Stimulated activated CD8-positive, alpha-beta memory T cell treated with anti-CD3 and anti-CD28 coated beads, Interleukin-12 subunit alpha, Interleukin-12 subunit beta, amount 100 ng/mL, for 1 hour (primary cell): ENCODE measurements around the gene JPH2.

Experiments used
- DNase-seq: peaks from one replicate; pipeline ENCODE4 v3.0.0-alpha.2; 2020; ENCODE audit warnings: low read depth

The JPH2 gene

DNA sequence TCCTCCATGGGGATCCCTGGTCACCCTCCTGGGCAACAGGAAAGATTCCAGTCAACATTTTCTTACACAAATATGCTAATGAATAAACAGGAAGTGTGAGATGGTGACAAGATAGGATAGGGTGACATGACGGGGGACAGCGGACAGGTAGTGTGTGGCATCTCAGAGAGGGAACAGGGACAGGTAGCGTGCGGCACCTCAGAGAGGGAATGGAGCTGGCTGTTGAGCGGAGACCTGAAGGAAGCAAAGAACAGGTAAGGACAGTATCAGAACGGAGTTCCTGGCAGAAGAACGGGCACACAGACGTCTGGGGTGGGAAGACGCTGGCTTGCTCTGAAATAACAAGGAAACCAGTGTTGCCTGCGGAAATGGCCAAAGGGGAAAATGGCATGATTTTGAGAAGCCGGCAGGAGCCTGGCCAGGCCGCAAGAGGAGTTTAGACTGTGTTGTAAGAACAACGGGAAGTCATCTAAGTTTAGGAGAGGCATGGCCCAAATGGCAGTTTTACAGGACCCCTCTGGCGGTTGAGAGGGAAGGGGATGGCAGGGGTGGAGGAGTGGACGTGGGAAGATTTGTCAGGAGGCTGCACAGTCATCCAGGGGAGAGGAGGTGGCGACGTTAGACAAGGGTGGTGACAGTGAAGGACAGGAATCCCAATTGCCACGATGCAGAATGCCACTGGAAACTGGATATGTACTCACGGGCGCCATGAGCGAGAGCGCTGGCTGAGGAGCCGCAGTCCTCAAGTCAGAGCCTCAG, 111.6 kb downstream of the JPH2 start:
- DNase-seq: no peak

DNA sequence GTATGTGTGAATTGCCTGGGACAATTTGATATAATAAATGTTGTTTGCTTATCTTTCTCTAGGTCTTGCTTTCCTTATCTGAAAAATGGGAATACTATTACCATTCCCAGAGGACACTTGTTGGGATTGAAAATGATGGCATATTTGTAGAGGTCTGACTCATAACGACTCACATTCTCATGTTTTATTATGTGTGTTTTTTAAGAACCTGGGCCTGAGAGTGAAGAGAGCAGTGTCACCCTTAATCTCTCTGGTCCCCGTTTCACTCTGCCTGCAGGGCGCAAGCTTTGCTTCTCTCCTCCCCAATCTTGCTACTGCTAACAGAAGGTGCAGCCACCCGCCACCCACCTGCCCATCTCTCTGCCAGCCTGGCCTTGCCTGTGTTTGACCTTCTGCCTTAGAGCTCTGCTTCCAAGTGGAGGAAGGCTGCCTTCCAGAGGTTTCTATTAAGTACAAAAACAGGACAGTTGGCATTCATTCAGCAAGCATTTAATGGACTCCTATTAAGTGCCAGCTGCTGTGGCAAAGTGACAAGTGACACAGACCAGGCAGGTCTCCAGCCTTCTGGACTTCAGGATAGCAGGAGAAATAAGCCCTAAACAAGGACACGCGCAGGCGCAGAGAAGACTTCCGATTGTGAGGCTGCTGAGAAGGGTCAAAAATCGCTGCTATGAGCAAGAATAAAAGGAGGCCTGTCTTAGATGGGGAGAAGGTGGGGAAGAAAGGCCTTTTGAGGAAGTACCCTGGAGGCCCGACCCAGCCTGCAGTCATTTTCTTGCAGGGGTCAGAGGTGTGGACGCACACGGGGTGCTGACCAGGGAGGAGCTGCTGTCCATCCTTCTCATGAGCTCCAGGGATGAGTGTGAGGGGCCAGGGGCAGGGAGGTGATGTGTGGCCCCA, 112.5 kb downstream of the JPH2 start:
- DNase-seq: no peak

DNA sequence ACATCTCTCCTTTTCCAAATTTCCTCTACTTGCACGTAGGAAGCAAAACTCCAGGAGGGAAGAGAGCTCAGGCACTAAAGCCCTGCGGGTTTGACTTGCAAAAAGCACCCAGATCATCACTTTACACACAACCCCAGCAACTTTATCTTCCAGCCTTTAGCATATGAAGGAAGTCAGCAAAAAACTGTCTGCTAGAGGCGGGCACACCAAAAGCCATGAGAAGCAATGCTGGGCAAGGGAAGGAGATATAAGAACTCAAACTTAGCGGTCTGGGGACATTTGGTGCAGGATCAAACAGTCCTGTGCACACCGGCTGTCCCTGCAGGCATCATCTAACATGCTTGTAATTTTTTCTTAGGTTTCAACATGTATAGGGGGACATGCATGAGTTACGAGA, 113.3 kb downstream of the JPH2 start:
- DNase-seq: no peak

DNA sequence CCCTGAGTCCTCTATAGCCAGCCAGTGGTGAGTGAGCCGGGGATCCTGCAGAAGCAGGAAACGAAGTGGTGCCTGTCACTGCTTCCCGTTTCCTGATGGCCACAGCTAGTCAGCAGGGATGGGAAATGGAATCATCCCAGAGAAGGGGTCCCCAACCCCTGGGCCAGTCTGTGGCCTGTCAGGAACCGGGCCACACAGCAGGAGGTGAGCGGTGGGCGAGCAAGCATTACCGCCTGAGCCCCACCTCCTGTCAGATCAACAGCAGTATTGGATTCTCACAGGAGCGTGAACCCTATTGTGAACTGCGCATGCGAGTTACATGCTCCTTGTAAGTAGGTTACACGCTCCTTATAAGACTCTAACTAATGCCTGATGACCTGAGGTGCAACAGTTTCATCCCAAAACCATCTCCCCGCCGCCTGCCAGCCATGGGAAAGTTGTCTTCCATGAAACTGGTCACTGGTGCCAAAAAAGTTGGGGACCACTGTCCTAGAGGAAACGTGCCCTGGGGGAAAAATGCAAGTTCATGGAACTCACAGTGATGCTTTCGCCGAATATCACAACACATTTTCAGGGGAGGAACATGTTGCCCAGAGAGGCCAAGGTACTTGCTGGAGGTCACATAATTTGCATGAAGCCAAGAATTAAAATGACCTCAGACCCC, 113.8 kb downstream of the JPH2 start:
- no peak for DNase-seq

DNA sequence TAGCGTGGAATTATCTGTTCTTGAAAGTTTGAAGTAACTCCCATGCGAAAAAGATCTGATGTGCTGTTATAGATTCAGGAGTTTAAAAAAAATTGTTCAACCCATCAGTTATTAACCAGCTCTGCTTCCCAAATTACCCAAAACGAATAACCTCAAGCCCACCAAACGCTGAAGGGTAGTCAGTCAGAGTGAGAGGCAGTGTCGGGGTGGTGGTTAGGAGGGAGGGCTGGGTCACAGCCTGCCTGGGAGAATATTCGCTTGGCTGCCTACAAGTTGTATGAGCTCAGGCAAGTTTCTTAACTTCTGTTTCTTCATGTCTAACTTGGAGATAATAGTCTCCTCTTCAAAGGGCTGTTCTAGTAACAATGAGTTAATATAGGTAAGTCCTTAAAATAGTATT, 114.6 kb downstream of the JPH2 start:
- DNase-seq: no peak

DNA sequence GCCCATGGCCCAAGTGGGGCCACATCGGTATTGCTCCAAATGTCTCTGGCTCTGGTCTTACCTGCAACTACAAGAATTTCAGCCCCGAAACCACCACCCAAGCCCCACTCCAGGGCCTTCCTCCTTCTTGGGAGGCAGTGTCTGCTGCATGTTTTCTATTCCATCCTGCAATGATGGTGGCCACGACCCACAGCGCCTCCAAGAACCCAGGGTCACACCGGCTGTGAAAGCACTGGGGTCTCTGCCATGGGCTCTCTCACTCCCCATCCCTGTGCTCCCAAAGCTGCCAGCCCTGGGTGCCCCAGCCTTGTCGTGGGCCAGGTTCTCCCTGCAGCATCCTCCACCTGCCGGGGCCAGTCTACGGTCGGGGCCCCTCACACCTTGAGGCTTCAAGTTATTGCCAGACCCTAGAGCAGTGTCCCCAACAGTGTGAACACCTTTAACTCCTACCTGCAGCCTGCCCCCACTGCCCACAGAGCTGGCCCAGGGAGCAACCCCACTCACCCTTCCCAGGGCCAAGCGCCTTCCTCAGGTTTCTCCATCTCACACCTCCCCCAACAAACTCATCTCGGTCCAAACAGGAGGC, 115.4 kb downstream of the JPH2 start:
- no peak for DNase-seq

DNA sequence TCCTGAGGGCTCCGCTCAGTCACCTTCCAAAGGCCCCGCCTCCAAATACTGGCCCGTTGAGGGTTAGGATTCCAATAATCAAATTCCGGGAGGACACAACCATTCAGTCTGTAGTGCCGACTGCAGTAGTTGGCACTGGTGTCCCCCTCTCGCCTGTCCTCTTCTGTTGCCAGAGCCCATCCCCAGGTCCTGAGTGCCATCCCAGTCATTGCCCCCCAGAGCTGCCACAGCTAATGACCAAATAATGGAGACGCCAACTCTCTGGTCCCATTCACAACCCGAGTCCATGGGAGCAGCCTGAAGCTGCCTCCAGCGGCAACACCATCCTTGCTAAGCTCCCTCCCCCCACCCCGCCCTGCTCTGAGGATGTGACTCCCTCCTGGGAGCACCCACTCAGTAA, 115.9 kb downstream of the JPH2 start:
- DNase-seq: no peak

DNA sequence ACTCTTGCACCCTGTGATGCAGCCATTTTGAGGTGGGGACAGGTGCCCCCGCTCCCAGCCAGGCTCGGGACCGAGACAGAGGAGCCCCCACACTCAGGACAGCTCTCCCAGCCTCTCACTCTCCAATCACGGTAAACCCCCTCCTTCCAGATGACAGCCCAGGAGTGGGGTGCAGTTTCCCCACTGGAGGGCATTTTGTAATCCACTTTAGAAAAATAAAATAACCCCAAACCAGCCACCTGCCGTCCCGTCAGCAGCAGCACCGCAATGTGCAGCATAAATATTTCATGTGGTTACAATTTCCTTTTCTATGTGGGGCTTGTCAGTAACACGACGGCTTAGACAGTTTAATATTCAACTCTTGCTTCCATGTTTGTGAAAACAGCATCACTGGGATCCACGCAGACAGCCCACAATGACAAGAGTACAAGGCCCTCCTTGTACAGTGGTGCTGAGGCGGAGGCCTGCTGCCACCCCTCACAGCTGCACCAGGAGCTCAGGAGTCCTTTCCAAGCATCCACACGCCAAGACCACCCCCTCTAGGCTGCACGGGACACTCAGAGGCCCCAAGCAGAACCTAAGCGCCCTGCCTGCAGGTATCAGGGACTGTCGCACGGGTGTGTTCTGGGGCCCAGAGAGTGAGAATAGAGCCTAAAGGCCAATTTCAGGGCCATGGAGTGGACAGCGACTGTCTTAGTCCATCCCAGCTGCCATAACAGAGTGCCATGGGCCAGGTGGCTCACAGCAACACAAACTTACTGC, 116.7 kb downstream of the JPH2 start:
- no peak for DNase-seq

DNA sequence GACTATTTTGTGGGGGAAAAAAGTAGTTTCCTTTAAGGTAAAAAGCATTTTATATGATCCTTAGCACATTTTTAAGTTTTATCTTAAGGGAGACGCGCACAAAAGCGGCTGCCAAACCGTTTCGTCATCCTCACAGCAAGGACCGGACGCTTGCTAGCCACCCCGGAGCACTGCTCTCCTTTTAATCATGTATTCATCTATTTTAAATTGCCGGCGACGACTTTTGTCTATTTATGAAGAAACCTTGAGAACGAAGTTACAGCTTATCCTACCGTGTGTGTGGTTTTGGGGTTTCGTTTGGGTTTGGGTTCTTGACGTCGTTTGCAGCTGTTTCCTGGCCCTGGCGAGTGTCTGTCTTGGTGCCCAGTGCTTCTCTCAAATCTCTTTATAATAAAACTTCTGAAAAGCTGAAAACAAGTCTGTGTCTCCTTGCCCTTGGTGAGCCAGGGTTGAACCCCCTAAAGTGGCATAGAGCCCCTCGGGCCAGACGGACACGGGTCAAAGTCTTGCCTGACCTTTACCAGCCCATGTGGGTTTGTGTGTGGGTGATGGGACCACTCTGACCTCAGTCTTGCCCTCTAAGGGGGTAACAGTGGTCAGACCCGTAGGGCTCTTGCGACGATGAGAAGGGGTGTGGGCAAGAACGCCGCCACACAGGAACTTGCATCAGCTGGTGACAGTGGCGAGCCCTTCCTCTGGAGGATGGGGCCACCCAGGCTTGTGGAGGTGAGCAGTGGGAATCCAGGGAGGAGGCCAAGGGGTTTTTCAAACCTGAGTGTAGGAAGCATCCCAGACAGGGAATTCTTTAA, 117.6 kb downstream of the JPH2 start:
- peak; percentile 37 for DNase-seq

DNA sequence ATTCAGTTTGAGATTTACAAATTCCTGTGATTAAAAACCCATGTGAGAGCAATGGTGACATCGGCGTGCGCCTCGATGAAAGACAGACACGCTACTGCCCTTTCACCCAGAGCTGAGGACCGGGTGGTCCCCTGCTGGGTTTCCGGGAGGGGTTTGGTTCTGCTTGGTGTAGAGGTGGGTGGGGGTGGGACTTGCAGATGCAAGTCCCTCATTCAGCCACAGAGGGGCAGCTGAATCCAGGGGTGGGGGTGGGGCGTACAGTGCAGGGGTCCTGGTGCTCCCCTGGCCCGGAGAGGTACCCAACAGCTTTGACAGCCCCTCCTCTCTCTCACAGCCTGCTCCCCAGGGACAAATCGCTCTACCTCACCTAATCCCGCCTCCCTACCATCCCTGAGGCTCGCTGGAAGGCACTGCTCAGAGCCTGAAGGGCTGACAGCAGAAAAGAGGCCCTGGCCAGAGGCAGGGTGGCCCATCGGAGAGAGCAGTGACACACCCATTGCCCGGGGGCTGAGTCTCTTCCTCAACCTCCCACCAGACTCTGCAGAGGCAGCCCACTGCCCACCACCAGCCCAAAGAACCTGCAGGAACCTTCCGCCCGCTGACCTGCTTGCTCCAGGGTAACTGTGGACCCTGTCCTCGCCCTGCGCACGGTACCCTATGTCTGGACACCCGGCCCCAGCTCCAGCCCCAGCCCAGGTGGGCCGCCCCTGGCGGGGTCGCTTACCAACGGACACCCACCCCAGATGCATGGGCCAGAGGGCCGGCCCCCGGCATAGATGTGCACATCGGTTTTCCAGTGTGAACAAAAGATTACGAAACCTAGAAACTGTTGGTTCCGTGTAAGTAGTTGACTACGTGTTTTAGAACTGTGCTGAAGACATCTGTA, 118.4 kb downstream of the JPH2 start:
- no peak for DNase-seq

DNA sequence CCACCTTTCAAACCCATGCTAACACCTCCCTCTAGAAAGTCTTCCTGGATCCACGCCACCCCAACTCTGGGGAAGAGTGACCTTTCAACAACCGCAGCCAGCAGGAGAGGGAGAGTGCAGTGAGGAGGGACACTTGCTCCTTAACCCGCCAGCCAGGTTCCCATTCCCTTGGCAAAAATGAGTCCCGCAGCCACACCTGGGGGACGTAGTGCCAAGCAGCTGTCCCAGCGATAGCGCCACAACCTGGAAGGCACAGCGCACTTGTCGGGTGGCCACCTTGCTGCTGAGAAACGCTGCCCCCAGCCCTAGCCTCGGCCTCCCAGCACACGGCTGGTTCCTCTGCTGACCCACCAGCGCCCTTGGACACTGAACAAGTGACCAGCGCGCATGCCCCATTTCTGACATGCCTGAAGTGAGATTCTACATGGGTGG, 119.3 kb downstream of the JPH2 start:
- no peak for DNase-seq

DNA sequence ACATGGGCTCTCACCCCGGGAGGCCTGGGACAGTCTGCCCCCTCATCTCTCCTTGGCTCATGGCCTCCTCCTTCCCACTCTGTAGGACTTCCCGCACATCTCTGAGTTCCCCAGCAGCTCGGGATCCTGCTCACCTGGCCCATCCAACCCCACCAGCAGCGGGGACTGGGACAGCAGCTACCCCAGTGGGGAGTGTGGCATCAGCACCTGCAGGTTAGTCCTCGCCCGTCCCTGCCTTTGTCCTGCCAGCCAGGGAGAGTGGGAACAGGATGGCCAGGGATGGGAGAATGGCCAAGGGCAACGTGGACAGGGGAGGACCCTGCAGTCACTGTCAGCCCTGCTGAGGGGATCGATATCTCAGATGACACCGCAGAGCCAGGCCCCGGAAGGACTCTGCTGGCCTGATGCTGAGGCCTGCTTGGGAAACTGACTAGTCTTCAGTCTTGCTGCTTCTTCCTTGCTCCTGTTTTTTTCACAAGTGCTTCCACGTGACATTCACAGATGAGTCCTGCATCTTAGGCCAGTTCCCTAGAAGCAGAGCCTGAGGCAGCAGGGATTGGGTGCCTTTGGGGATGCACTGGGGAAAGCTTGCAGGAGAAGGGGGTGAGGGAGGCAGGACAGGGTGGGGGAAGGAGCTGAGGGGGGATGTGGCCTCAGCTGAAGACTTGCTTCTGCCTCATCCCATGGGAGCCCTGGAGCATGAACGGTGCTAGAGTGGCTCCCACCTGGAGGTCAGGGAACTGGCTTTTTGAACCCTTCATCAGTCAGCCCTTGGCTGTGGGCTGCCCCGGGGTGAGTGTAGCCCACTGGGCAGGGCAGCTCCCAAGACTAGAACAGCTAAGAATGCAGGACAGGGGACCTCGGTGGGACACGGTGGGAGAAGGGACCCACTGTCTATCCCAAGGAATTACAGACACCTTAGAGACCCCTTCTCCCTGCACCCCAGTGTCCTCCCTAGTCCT, 120.1 kb downstream of the JPH2 start:
- no peak for DNase-seq

DNA sequence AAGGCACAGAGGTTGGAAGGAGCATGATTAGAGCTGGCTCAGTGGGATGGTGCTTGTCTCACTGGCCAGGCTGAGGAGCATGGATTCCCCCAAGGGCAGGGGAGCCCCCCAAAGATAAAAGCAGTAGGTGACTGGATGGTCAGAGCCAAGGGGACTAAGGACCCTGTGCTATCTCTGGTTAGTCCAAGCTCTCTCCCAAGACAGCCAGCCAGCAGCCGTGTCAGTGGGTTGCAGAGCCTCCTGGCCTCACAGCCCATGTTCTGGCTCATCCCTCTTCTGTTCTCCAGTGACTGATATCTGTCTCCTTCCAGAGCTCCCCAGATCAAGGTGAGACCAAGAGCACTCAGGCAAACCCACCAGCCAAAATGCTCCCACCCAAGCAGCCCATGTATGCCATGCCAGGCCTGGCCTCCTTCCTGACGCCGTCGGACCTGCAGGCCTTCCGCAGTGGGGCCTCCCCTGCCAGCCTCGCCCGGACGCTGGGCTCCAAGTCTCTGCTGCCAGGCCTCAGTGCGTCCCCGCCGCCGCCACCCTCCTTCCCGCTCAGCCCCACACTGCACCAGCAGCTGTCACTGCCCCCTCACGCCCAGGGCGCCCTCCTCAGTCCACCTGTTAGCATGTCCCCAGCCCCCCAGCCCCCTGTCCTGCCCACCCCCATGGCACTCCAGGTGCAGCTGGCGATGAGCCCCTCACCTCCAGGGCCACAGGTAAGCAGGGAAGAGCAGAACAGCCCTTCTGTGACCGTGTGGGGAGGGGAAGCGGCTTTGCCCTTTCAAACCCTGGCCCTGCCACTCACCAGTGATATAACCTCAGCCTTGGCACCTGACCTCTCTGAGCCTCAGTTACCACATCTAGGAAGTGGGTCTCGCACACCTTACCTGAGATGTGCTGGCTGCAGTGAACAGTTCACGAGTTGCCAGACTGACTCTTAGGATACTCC, 121.3 kb downstream of the JPH2 start:
- no peak for DNase-seq

DNA sequence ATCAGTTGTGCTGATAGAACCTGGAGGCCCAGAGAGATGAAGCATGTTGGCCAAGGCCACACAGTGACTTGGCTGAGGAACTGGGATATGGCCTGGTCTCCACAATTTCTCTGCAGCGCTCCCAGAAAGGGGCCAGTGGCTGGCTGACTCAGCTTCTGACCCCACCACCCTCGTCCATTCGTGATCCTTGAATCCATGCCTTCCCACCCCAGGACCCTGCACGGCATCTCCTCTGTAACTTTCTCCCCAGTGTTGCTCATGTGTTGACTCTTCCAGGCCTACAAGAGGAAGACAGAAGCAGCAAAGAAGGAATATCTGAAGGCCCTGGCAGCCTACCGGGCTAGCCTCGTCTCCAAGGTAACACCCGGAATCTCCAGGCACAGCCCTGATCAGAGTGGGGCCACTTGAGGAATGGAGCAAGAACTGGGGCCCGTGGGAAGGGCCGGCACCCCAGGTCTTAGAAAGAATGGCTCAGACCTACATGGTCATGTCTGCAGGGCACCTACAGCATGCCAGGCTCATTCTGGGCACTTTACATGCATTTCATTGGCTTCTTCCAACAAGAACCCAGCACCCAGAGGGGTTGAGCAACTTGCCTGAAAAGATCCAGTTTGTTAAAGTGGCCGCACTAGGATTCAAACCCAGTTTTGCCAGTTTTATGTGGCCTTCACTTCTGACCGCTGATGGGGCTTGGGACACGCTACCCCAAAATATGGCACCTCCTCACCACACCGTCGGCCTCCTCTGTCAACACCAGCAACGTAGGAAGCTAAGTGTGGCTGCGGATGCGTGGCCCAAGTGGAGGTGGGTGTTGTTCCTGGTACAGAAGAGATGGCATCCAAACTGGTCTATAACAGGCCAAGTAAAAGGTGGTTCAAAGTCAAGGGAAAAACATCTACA, 122.2 kb downstream of the JPH2 start:
- DNase-seq: no peak
